ENCODE measurements around the gene CAD. TPM values are rescaled to one million over a fixed set of nuclear protein-coding genes. Genes with fewer than 3 reads are reported as not detected.

The CAD gene
- total RNA-seq, 1 donor from 2014 or later = 51.2 TPM

GRCh38 chr2:27255660-27256059, 38.5 kb downstream of the CAD start:
- Mint-ChIP-seq H3K36me3 (ENCODE audit: low read depth, unreplicated experiment) (no peaks in the 10 kb centered on the region), H3K4me3 (ENCODE audit: unreplicated experiment) (no peak overlapping the region), H3K9me3 (ENCODE audit: unreplicated experiment) (no peaks in the 10 kb centered on the region), H3K4me1 (ENCODE audit: low read depth, unreplicated experiment) (no peaks in the 10 kb centered on the region), H3K27me3 (ENCODE audit: low read depth, unreplicated experiment) (peaks cover 60% of the 10 kb centered on the region), H3K27ac (ENCODE audit: unreplicated experiment) (no peak overlapping the region)
- Histone ChIP-seq H3K27me3 (ENCODE audit: insufficient read depth, low read length) (peaks cover 18% of the 10 kb centered on the region), H2AFZ (ENCODE audit: low read depth, low read length) (no peak overlapping the region), H3K79me2 (ENCODE audit: insufficient read depth, low read length) (no peaks in the 10 kb centered on the region), H3K4me3 (ENCODE audit: insufficient read depth, low read depth, low read length) (no peak overlapping the region), H4K20me1 (ENCODE audit: insufficient read depth, low read length) (no peaks in the 10 kb centered on the region), H3K9me3 (ENCODE audit: insufficient read depth, low read depth, low read length) (no peaks in the 10 kb centered on the region), H3K4me1 (ENCODE audit: insufficient read depth, low read length) (peaks cover 7% of the 10 kb centered on the region), H3K4me2 (ENCODE audit: low read length) (peak overlapping the region; percentile 48), H3K27ac (ENCODE audit: low read depth, low read length) (no peak overlapping the region), H3K9ac (ENCODE audit: low read length) (no peak overlapping the region), H3K36me3 (ENCODE audit: insufficient read depth, low read length) (no peaks in the 10 kb centered on the region)
- TF ChIP-seq EZH2 (IDR thresholded peaks at IDR 0.05; ENCODE audit: insufficient read depth, low read length) (no peak), CTCF (IDR thresholded peaks at IDR 0.05; ENCODE audit: insufficient read depth, low read depth, low read length) (no peak)
- FAIRE-seq (peak; percentile 64), DNase-seq (ENCODE audit: low read depth) (peak; percentile 26)

- Histone ChIP-seq H3K4me1 (ENCODE audit: insufficient read depth, low read length) (peaks cover 7% of the 10 kb centered on the region), H3K4me3 (ENCODE audit: insufficient read depth, low read depth, low read length) (no peak overlapping the region), H2AFZ (ENCODE audit: low read depth, low read length) (no peak overlapping the region), H3K36me3 (ENCODE audit: insufficient read depth, low read length) (no peaks in the 10 kb centered on the region), H3K9ac (ENCODE audit: low read length) (no peak overlapping the region), H3K79me2 (ENCODE audit: insufficient read depth, low read length) (no peaks in the 10 kb centered on the region), H3K9me3 (ENCODE audit: insufficient read depth, low read depth, low read length) (no peaks in the 10 kb centered on the region), H3K27ac (ENCODE audit: low read depth, low read length) (no peak overlapping the region), H3K4me2 (ENCODE audit: low read length) (no peak overlapping the region), H4K20me1 (ENCODE audit: insufficient read depth, low read length) (no peaks in the 10 kb centered on the region), H3K27me3 (ENCODE audit: insufficient read depth, low read length) (peaks cover 26% of the 10 kb centered on the region)
- Mint-ChIP-seq H3K36me3 (ENCODE audit: low read depth, unreplicated experiment) (no peaks in the 10 kb centered on the region), H3K27ac (ENCODE audit: unreplicated experiment) (no peak overlapping the region), H3K4me1 (ENCODE audit: low read depth, unreplicated experiment) (no peaks in the 10 kb centered on the region), H3K4me3 (ENCODE audit: unreplicated experiment) (no peak overlapping the region), H3K27me3 (ENCODE audit: low read depth, unreplicated experiment) (peaks cover 61% of the 10 kb centered on the region), H3K9me3 (ENCODE audit: unreplicated experiment) (peaks cover 3% of the 10 kb centered on the region)
- FAIRE-seq = no peak
- no peak for TF ChIP-seq EZH2 (IDR thresholded peaks at IDR 0.05; ENCODE audit: insufficient read depth, low read length)
- no peak for DNase-seq (ENCODE audit: low read depth)
These were observed 39.8 kb downstream of the CAD start for GRCh38 chr2:27256855-27257454.

GRCh38 chr2:27258051-27258450, 40.9 kb downstream of the CAD start:
- DNase-seq (ENCODE audit: low read depth) = no peak
- no peak overlapping the region for H3K4me3 ChIP-seq (ENCODE audit: insufficient read depth, low read depth, low read length)
- no peak overlapping the region for H2AFZ ChIP-seq (ENCODE audit: low read depth, low read length)
- H3K27ac ChIP-seq (ENCODE audit: low read depth, low read length) = no peak overlapping the region
- H3K79me2 ChIP-seq (ENCODE audit: insufficient read depth, low read length) = no peaks in the 10 kb centered on the region
- Mint-ChIP-seq H3K27ac (ENCODE audit: unreplicated experiment) (no peak overlapping the region), H3K36me3 (ENCODE audit: low read depth, unreplicated experiment) (no peaks in the 10 kb centered on the region), H3K27me3 (ENCODE audit: low read depth, unreplicated experiment) (peaks cover 60% of the 10 kb centered on the region), H3K4me1 (ENCODE audit: low read depth, unreplicated experiment) (no peaks in the 10 kb centered on the region), H3K4me3 (ENCODE audit: unreplicated experiment) (no peak overlapping the region), H3K9me3 (ENCODE audit: unreplicated experiment) (peaks cover 3% of the 10 kb centered on the region)
- FAIRE-seq = no peak
- no peaks in the 10 kb centered on the region for H4K20me1 ChIP-seq (ENCODE audit: insufficient read depth, low read length)
- H3K27me3 ChIP-seq (ENCODE audit: insufficient read depth, low read length) = peaks cover 28% of the 10 kb centered on the region
- TF ChIP-seq CTCF (IDR thresholded peaks at IDR 0.05; ENCODE audit: insufficient read depth, low read depth, low read length) (no peak), EZH2 (IDR thresholded peaks at IDR 0.05; ENCODE audit: insufficient read depth, low read length) (no peak)
- no peak overlapping the region for H3K4me2 ChIP-seq (ENCODE audit: low read length)
- H3K36me3 ChIP-seq (ENCODE audit: insufficient read depth, low read length) = no peaks in the 10 kb centered on the region
- H3K4me1 ChIP-seq (ENCODE audit: insufficient read depth, low read length) = peaks cover 7% of the 10 kb centered on the region
- no peaks in the 10 kb centered on the region for H3K9me3 ChIP-seq (ENCODE audit: insufficient read depth, low read depth, low read length)
- H3K9ac ChIP-seq (ENCODE audit: low read length) = no peak overlapping the region

All from astrocyte (in vitro differentiated cells and primary cell).